Chondrocyte (in vitro differentiated cells): ENCODE results near the gene NETO1. TPM values are rescaled to one million over a fixed set of nuclear protein-coding genes. Genes with fewer than 3 reads are reported as not detected.

Experiments used
- DNase-seq: peaks from one replicate; pipeline ENCODE4 v3.0.0; 2021; ENCODE audit warnings: mixed read lengths, low spot score
- H3K27ac Mint-ChIP-seq: one replicate; pipeline ENCODE4 v1.8.0; 2021; ENCODE audit warnings: mild to moderate bottlenecking, moderate library complexity, mixed read lengths; ENCODE audit not compliant: unreplicated experiment
- H3K27me3 Mint-ChIP-seq: 2 replicates; pipeline ENCODE4 v1.8.0; 2021; ENCODE audit warnings: low read depth, mixed read lengths
- H3K36me3 Mint-ChIP-seq: 2 replicates; pipeline ENCODE4 v1.8.0; 2021; ENCODE audit warnings: low read depth, mixed read lengths
- H3K4me1 Mint-ChIP-seq: 2 replicates; pipeline ENCODE4 v1.8.0; 2021; ENCODE audit warnings: low read depth, mild to moderate bottlenecking, mixed read lengths
- H3K4me3 Mint-ChIP-seq: one replicate; pipeline ENCODE4 v1.8.0; 2021; ENCODE audit warnings: mild to moderate bottlenecking, moderate library complexity, mixed read lengths; ENCODE audit not compliant: unreplicated experiment
- H3K9me3 Mint-ChIP-seq: 2 replicates; pipeline ENCODE4 v1.8.0; 2021; ENCODE audit warnings: low read depth, mixed read lengths
- total RNA-seq: library from RNA; stranded (reverse); gene quantifications from 3 replicates; pipeline ENCODE4 v1.2.1, GENCODE V29; 2021
- TF ChIP-seq, protein P1 (sequence below): fragments of 200-600 bp; sonication (generic); IDR thresholded peaks from 2 replicates; pipeline ENCODE4 v1.5.0; 2021; ENCODE audit warnings: antibody characterized with exemption, mild to moderate bottlenecking, moderate library complexity

NETO1 gene
- total RNA-seq, 1 donor from 2014 or later = not detected

- DNase-seq = no peak
- Mint-ChIP-seq H3K4me3 (no peak overlapping the region), H3K9me3 (peaks cover 6% of the 10 kb centered on the region), H3K27me3 (no peaks in the 10 kb centered on the region), H3K4me1 (no peaks in the 10 kb centered on the region), H3K27ac (no peak overlapping the region), H3K36me3 (no peaks in the 10 kb centered on the region)
- TF ChIP-seq, protein P1, sequence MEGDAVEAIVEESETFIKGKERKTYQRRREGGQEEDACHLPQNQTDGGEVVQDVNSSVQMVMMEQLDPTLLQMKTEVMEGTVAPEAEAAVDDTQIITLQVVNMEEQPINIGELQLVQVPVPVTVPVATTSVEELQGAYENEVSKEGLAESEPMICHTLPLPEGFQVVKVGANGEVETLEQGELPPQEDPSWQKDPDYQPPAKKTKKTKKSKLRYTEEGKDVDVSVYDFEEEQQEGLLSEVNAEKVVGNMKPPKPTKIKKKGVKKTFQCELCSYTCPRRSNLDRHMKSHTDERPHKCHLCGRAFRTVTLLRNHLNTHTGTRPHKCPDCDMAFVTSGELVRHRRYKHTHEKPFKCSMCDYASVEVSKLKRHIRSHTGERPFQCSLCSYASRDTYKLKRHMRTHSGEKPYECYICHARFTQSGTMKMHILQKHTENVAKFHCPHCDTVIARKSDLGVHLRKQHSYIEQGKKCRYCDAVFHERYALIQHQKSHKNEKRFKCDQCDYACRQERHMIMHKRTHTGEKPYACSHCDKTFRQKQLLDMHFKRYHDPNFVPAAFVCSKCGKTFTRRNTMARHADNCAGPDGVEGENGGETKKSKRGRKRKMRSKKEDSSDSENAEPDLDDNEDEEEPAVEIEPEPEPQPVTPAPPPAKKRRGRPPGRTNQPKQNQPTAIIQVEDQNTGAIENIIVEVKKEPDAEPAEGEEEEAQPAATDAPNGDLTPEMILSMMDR = no peak
Observed at GRCh38 chr18:72843743-72844142, 24.0 kb downstream of the NETO1 start.

DNA sequence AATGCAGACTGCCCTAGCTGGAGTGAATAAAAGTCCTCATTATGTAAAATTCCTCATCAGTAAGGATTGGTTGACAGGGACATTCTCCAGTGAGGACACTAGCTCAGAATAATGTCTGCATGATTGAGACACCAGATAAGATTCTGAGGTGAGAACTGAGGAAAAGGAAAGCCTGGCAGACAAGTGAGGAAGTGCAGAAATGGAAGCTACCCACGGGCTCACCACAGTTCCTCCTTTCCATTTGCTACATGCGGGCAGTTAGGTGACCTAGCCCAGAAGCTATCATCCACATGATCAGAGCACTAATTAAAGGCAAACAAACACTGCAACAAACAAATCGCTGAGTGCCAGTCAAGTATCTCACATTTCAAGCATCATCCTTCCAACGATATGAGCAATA is 27.7 kb downstream of the NETO1 start:
- TF ChIP-seq, protein P1 = no peak
- H3K4me1 Mint-ChIP-seq = no peaks in the 10 kb centered on the region
- H3K27me3 Mint-ChIP-seq = no peaks in the 10 kb centered on the region
- H3K36me3 Mint-ChIP-seq = no peaks in the 10 kb centered on the region
- H3K4me3 Mint-ChIP-seq = no peak overlapping the region
- H3K9me3 Mint-ChIP-seq = no peaks in the 10 kb centered on the region
- no peak for DNase-seq
- no peak overlapping the region for H3K27ac Mint-ChIP-seq

DNA sequence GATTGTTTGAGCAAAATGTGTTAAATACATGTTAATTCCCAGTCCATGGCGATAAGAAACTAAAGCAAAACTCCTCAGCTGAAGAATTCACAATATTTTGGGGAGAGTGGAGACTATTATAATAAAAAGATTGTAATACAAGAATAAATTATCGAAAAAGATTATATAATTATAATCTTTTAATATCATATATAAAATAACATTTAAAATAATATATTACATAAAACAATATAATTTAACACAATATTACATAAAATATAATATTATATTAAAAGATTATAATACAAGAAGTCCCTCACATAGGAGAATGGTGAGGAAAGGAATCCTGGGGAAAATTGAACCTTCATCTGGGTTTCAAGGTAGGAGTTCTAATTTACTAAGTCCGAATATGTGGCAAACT is 33.1 kb downstream of the NETO1 start:
- no peak overlapping the region for H3K27ac Mint-ChIP-seq

DNA sequence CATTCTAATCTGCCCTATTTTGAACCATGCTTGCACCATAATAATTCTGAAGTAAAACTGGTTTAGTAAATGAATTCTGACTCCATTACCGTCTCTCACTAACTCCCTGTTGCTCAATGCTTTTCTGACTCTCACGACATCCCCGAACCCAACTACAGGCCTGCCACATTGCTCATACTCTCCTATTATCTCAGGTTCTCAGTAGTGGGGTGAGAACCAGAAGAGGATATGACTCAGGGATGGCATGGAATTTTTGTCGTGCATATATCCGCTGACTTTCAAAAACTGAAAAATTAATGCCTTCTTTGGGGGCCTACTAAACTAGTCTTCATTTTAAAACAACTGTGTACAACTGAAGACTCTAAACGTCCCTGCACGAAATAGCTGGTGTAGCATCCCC is 34.3 kb downstream of the NETO1 start:
- no peak overlapping the region for H3K4me3 Mint-ChIP-seq
- H3K27ac Mint-ChIP-seq = no peak overlapping the region
- H3K9me3 Mint-ChIP-seq = peaks cover 3% of the 10 kb centered on the region
- H3K4me1 Mint-ChIP-seq = no peaks in the 10 kb centered on the region
- no peak for DNase-seq
- TF ChIP-seq, protein P1 = no peak
- no peaks in the 10 kb centered on the region for H3K27me3 Mint-ChIP-seq
- H3K36me3 Mint-ChIP-seq = no peaks in the 10 kb centered on the region

More for the DNA sequence above, 33.1 kb downstream of the NETO1 start:
- TF ChIP-seq, protein P1 = no peak
- H3K27me3 Mint-ChIP-seq = no peaks in the 10 kb centered on the region
- DNase-seq = no peak
- H3K9me3 Mint-ChIP-seq = peaks cover 3% of the 10 kb centered on the region
- no peaks in the 10 kb centered on the region for H3K36me3 Mint-ChIP-seq
- no peaks in the 10 kb centered on the region for H3K4me1 Mint-ChIP-seq
- H3K4me3 Mint-ChIP-seq = no peak overlapping the region

GRCh38 chr18:72830109-72830508 is 37.7 kb downstream of the NETO1 start:
- no peak for DNase-seq
- no peak overlapping the region for H3K4me3 Mint-ChIP-seq
- peaks cover 3% of the 10 kb centered on the region for H3K9me3 Mint-ChIP-seq
- H3K4me1 Mint-ChIP-seq = no peaks in the 10 kb centered on the region
- TF ChIP-seq, protein P1 = no peak
- H3K27me3 Mint-ChIP-seq = no peaks in the 10 kb centered on the region
- H3K36me3 Mint-ChIP-seq = no peaks in the 10 kb centered on the region
- no peak overlapping the region for H3K27ac Mint-ChIP-seq
